Smooth muscle cell (in vitro differentiated cells): Measurements from ENCODE around the gene ETS2. TPM values are rescaled to one million over a fixed set of nuclear protein-coding genes. Genes with fewer than 3 reads are reported as not detected.

Source experiments
- DNase-seq: peaks from one replicate; lab custom pipeline; 2025; ENCODE audit not compliant: unreplicated experiment; lab: John Stamatoyannopoulos, UW
- H2AFZ ChIP-seq: fragments of 200-600 bp; sonication (generic); 2 replicates; pipeline ENCODE4 v1.6.0; 2016; ENCODE audit warnings: antibody characterized with exemption, low read depth, mild to moderate bottlenecking
- H3F3A ChIP-seq: fragments of 200-600 bp; sonication (generic); 2 replicates; pipeline ENCODE4 v1.6.0; 2017; ENCODE audit warnings: antibody characterized with exemption, low read depth
- H3K27ac ChIP-seq: fragments of 200-600 bp; sonication (generic); 2 replicates; pipeline ENCODE4 v1.5.1; 2016; ENCODE audit warnings: low read depth, mild to moderate bottlenecking
- H3K27me3 ChIP-seq: fragments of 200-600 bp; sonication (generic); 2 replicates; pipeline ENCODE4 v1.6.1; 2016; ENCODE audit warnings: low read depth, mild to moderate bottlenecking
- H3K36me3 ChIP-seq: fragments of 200-600 bp; sonication (generic); 2 replicates; pipeline ENCODE4 v1.5.1; 2016; ENCODE audit warnings: low read depth
- H3K4me1 ChIP-seq: fragments of 200-600 bp; sonication (generic); 2 replicates; pipeline ENCODE4 v1.5.1; 2016; ENCODE audit warnings: low read depth
- H3K4me2 ChIP-seq: fragments of 200-600 bp; sonication (generic); 2 replicates; pipeline ENCODE4 v1.6.0; 2016; ENCODE audit warnings: mild to moderate bottlenecking
- H3K4me3 ChIP-seq: fragments of 200-600 bp; sonication (generic); 2 replicates; pipeline ENCODE4 v1.5.1; 2016; ENCODE audit warnings: mild to moderate bottlenecking
- H3K79me2 ChIP-seq: fragments of 200-600 bp; sonication (generic); 2 replicates; pipeline ENCODE4 v1.6.0; 2016; ENCODE audit warnings: low read depth, mild to moderate bottlenecking
- H3K9ac ChIP-seq: fragments of 200-600 bp; sonication (generic); 2 replicates; pipeline ENCODE4 v1.6.0; 2016; ENCODE audit warnings: low read depth
- H3K9me3 ChIP-seq: fragments of 200-600 bp; sonication (generic); replicated peaks from 2 replicates; pipeline ENCODE4 v1.5.1; 2016; ENCODE audit warnings: low read depth
- H4K20me1 ChIP-seq: fragments of 200-600 bp; sonication (generic); 2 replicates; pipeline ENCODE4 v1.6.0; 2016; ENCODE audit warnings: low read depth
- CTCF ChIP-seq: fragments of 200-600 bp; sonication (generic); IDR thresholded peaks from 2 replicates; pipeline ENCODE4 v1.5.1; 2017; ENCODE audit warnings: borderline replicate concordance, mild to moderate bottlenecking, antibody characterized with exemption; ENCODE audit not compliant: insufficient read depth, poor library complexity, severe bottlenecking
- WGBS: methylation state at CpG from one replicate; pipeline ENCODE4 v1.1.7; 2016; ENCODE audit warnings: low lambda C conversion rate; 5-methylcytosine and 5-hydroxymethylcytosine counted together
- polyA plus RNA-seq: library from polyadenylated mRNA; unstranded; fragments of >200 nt; fragmentation: Nextera tagmentation; extraction: Ambion mirVana; gene quantifications from 2 replicates; pipeline ENCODE4 v1.2.1, GENCODE V29; 2016
- total RNA-seq: library from RNA; depleted of rRNA; stranded (reverse); fragments of >200 nt; gene quantifications from 2 replicates; pipeline ENCODE4 v1.2.3, GENCODE V29; 2014

ETS2 gene
- total RNA-seq (77.0 and 77.7 TPM in 2 replicates), polyA plus RNA-seq (63.8 and 65.9 TPM in 2 replicates)

GRCh38 chr21:38805328-38806152 is at the start of gene ETS2:
Gene ETS2, plus strand, starts transcription at chr21:38805929. Its CDS starts 4,106 bp downstream, at chr21:38810035.
- WGBS, result 2% methylated on average over 48 of the region's 76 CpGs

GRCh38 chr21:38756746-38757145 is 49.0 kb upstream of the ETS2 start:
- H2AFZ ChIP-seq, result no peak overlapping the region
- no peak for TF ChIP-seq CTCF
- H3K4me2 ChIP-seq, result peak overlapping the region; percentile 68
- H3K27me3 ChIP-seq, result no peaks in the 10 kb centered on the region
- H3K27ac ChIP-seq, result peak overlapping the region; percentile 99
- H3K79me2 ChIP-seq, result peaks cover 13% of the 10 kb centered on the region
- no peak overlapping the region for H3K4me3 ChIP-seq
- H3K36me3 ChIP-seq, result no peaks in the 10 kb centered on the region
- peaks cover 13% of the 10 kb centered on the region for H3F3A ChIP-seq
- no peaks in the 10 kb centered on the region for H4K20me1 ChIP-seq
- H3K9ac ChIP-seq, result peak overlapping the region; percentile 87
- H3K4me1 ChIP-seq, result peaks cover 29% of the 10 kb centered on the region
- DNase-seq, result no peak
- 19% methylated on average over 3 of the region's 3 CpGs for WGBS
- H3K9me3 ChIP-seq, result no peaks in the 10 kb centered on the region

More at GRCh38 chr21:38805328-38806152, at the start of gene ETS2:
- Histone ChIP-seq H3K9ac (peak within 1 kb of the TSS; percentile 93), H3K4me1 (peaks cover 33% of the 10 kb centered on the region), H2AFZ (peak within 1 kb of the TSS; percentile 60), H3K36me3 (no peaks in the 10 kb centered on the region), H3K27me3 (no peaks in the 10 kb centered on the region), H3K4me3 (peak within 1 kb of the TSS; percentile 94), H3K27ac (peak within 1 kb of the TSS; percentile 98), H3K9me3 (no peaks in the 10 kb centered on the region), H3K79me2 (peaks cover 48% of the 10 kb centered on the region), H3K4me2 (peak within 1 kb of the TSS; percentile 90), H3F3A (peaks cover 30% of the 10 kb centered on the region), H4K20me1 (peaks cover 47% of the 10 kb centered on the region)
- DNase-seq, result peak; percentile 89
- TF ChIP-seq CTCF, result no peak

- Histone ChIP-seq H3K36me3 (no peaks in the 10 kb centered on the region), H3F3A (peaks cover 13% of the 10 kb centered on the region), H3K27ac (peak overlapping the region; percentile 99), H3K4me3 (no peak overlapping the region), H3K4me1 (peaks cover 29% of the 10 kb centered on the region), H3K4me2 (peak overlapping the region; percentile 80), H3K27me3 (no peaks in the 10 kb centered on the region), H2AFZ (no peak overlapping the region), H3K9me3 (no peaks in the 10 kb centered on the region), H4K20me1 (no peaks in the 10 kb centered on the region), H3K79me2 (peaks cover 32% of the 10 kb centered on the region), H3K9ac (peak overlapping the region; percentile 60)
- no peak for TF ChIP-seq CTCF
- WGBS, result 30% methylated on average over 5 of the region's 5 CpGs
- DNase-seq, result no peak
Observed at GRCh38 chr21:38758501-38759214, 47.1 kb upstream of the ETS2 start.
